ENCODE results near the gene FCSK. TPM values are rescaled to one million over a fixed set of nuclear protein-coding genes. Genes with fewer than 3 reads are reported as not detected.

The FCSK gene
- total and polyA plus RNA-seq, 2 of the 13 experiments (the other 11 are each of a cell fraction or from before 2014, with no cell fraction given): 9.1 to 19.2 TPM

DNA sequence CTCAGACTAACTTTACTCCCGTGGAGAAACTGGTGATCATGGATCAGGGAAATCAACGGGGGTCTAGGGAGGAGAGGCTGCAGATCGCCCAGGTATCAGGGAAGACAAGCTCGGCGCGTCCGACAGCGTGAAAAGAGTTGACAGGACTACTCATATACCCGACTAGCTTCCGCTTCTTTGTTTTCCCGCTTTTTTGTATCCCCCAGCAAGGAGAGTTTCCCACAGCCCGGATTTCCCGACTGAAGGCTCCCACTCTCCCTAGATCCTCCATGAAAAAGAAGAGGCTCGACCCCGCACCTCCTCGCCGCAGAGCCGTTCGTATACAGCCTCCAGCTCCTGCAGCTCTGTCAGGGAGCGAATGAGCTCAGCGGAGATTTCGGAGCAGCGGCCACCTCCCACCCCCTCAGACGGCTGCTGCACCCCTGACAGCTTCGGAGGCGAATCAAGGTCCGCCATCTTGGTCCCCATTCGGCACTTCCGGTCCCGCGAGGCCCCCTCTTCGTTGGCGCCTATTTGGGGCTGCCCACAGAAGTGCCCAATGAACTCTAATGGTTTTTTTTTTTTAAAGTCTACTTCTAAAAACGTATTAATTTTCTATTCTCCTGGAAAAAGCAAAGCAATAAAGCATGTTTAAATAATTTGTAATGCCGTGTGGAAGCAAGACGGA is 68.8 kb downstream of the FCSK start, which contains the start of gene COG4 (continued):
- TF ChIP-seq, protein P1, sequence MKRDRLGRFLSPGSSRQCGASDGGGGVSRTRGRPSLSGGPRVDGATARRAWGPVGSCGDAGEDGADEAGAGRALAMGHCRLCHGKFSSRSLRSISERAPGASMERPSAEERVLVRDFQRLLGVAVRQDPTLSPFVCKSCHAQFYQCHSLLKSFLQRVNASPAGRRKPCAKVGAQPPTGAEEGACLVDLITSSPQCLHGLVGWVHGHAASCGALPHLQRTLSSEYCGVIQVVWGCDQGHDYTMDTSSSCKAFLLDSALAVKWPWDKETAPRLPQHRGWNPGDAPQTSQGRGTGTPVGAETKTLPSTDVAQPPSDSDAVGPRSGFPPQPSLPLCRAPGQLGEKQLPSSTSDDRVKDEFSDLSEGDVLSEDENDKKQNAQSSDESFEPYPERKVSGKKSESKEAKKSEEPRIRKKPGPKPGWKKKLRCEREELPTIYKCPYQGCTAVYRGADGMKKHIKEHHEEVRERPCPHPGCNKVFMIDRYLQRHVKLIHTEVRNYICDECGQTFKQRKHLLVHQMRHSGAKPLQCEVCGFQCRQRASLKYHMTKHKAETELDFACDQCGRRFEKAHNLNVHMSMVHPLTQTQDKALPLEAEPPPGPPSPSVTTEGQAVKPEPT (CRISPR knock-in tag; IDR thresholded peaks at IDR 0.05; ENCODE audit: low read depth): 0 out of 2 replicates have a peak, but pooled peaks have one; percentile 28
- TF ChIP-seq FOXJ3 (CRISPR knock-in tag; IDR thresholded peaks at IDR 0.05; ENCODE audit: borderline replicate concordance) (peak; percentile 14; the same call in 1 of the 2 replicates), NFYB (CRISPR knock-in tag; IDR thresholded peaks at IDR 0.05) (0 out of 2 replicates have a peak, but pooled peaks have one; percentile 25), ZNF335 (CRISPR knock-in tag; IDR thresholded peaks at IDR 0.05) (peak; percentile 100), SP4 (CRISPR knock-in tag; IDR thresholded peaks at IDR 0.05) (peak; percentile 43), CREB1 (IDR thresholded peaks at IDR 0.05) (no peak), CREB1 (CRISPR knock-in tag; IDR thresholded peaks at IDR 0.05) (peak; percentile 53; the same call in 1 of the 2 replicates), RARA (CRISPR knock-in tag; IDR thresholded peaks at IDR 0.05) (0 out of 2 replicates have a peak, but pooled peaks have one; percentile 22), SOX6 (IDR thresholded peaks at IDR 0.05) (no peak), SOX6 (CRISPR knock-in tag; IDR thresholded peaks at IDR 0.05) (peak; percentile 44; the same call in 1 of the 2 replicates), ZNF501 (CRISPR knock-in tag; IDR thresholded peaks at IDR 0.05) (peak; percentile 92), ZMAT3 (CRISPR knock-in tag; conservative IDR thresholded peaks at IDR 0.05) (0 out of 2 replicates have a peak, but pooled peaks have one; percentile 15), MEF2D (CRISPR knock-in tag; IDR thresholded peaks at IDR 0.05) (0 out of 2 replicates have a peak, but pooled peaks have one; percentile 16), DR1 (CRISPR knock-in tag; IDR thresholded peaks at IDR 0.05) (no peak), ERF (CRISPR knock-in tag; IDR thresholded peaks at IDR 0.05) (peak; percentile 71), ADNP (CRISPR knock-in tag; IDR thresholded peaks at IDR 0.05) (no peak)
- TF ChIP-seq, protein P2, sequence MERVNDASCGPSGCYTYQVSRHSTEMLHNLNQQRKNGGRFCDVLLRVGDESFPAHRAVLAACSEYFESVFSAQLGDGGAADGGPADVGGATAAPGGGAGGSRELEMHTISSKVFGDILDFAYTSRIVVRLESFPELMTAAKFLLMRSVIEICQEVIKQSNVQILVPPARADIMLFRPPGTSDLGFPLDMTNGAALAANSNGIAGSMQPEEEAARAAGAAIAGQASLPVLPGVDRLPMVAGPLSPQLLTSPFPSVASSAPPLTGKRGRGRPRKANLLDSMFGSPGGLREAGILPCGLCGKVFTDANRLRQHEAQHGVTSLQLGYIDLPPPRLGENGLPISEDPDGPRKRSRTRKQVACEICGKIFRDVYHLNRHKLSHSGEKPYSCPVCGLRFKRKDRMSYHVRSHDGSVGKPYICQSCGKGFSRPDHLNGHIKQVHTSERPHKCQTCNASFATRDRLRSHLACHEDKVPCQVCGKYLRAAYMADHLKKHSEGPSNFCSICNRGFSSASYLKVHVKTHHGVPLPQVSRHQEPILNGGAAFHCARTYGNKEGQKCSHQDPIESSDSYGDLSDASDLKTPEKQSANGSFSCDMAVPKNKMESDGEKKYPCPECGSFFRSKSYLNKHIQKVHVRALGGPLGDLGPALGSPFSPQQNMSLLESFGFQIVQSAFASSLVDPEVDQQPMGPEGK (CRISPR knock-in tag; IDR thresholded peaks at IDR 0.05): 0 out of 2 replicates have a peak, but pooled peaks have one; percentile 7
- TF ChIP-seq, protein P3, sequence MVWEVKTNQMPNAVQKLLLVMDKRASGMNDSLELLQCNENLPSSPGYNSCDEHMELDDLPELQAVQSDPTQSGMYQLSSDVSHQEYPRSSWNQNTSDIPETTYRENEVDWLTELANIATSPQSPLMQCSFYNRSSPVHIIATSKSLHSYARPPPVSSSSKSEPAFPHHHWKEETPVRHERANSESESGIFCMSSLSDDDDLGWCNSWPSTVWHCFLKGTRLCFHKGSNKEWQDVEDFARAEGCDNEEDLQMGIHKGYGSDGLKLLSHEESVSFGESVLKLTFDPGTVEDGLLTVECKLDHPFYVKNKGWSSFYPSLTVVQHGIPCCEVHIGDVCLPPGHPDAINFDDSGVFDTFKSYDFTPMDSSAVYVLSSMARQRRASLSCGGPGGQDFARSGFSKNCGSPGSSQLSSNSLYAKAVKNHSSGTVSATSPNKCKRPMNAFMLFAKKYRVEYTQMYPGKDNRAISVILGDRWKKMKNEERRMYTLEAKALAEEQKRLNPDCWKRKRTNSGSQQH (CRISPR knock-in tag; IDR thresholded peaks at IDR 0.05; ENCODE audit: low read depth): 0 out of 2 replicates have a peak, but pooled peaks have one; percentile 10
- TF ChIP-seq, protein P4, sequence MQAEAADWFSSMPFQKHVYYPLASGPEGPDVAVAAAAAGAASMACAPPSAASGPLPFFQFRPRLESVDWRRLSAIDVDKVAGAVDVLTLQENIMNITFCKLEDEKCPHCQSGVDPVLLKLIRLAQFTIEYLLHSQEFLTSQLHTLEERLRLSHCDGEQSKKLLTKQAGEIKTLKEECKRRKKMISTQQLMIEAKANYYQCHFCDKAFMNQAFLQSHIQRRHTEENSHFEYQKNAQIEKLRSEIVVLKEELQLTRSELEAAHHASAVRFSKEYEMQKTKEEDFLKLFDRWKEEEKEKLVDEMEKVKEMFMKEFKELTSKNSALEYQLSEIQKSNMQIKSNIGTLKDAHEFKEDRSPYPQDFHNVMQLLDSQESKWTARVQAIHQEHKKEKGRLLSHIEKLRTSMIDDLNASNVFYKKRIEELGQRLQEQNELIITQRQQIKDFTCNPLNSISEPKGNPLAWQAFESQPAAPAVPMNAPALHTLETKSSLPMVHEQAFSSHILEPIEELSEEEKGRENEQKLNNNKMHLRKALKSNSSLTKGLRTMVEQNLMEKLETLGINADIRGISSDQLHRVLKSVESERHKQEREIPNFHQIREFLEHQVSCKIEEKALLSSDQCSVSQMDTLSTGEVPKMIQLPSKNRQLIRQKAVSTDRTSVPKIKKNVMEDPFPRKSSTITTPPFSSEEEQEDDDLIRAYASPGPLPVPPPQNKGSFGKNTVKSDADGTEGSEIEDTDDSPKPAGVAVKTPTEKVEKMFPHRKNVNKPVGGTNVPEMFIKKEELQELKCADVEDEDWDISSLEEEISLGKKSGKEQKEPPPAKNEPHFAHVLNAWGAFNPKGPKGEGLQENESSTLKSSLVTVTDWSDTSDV (CRISPR knock-in tag; IDR thresholded peaks at IDR 0.05): peak; percentile 55; the same call in 1 of the 2 replicates
- TF ChIP-seq, protein P5, sequence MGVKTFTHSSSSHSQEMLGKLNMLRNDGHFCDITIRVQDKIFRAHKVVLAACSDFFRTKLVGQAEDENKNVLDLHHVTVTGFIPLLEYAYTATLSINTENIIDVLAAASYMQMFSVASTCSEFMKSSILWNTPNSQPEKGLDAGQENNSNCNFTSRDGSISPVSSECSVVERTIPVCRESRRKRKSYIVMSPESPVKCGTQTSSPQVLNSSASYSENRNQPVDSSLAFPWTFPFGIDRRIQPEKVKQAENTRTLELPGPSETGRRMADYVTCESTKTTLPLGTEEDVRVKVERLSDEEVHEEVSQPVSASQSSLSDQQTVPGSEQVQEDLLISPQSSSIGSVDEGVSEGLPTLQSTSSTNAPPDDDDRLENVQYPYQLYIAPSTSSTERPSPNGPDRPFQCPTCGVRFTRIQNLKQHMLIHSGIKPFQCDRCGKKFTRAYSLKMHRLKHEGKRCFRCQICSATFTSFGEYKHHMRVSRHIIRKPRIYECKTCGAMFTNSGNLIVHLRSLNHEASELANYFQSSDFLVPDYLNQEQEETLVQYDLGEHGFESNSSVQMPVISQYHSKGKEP (CRISPR knock-in tag; IDR thresholded peaks at IDR 0.05): no peak

All from HepG2 (cell line).